Measurements from ENCODE around the gene PPM1E.

- no peak for TF ChIP-seq CTCF (IDR thresholded peaks at IDR 0.05)
- TF ChIP-seq POLR2A (IDR thresholded peaks at IDR 0.05): no peak
Measured at GRCh38 chr17:59002848-59003247, 247.2 kb downstream of the PPM1E start.

All from right lobe of liver (tissue), 4 donors.